Hepatocyte (in vitro differentiated cells): Measurements from ENCODE around the gene MLYCD. TPM values are rescaled to one million over a fixed set of nuclear protein-coding genes. Genes with fewer than 3 reads are reported as not detected.

Experiments
- DNase-seq: peaks from one replicate; pipeline ENCODE4 v3.0.0-alpha.2; 2016; ENCODE audit warnings: low spot score
- H2AFZ ChIP-seq: fragments of 200-600 bp; sonication (generic); 2 replicates; pipeline ENCODE4 v1.6.0; 2016; ENCODE audit warnings: antibody characterized with exemption, mild to moderate bottlenecking
- H3K27ac ChIP-seq: fragments of 200-600 bp; sonication (generic); 2 replicates; pipeline ENCODE4 v1.5.1; 2016; ENCODE audit warnings: mild to moderate bottlenecking
- H3K27me3 ChIP-seq: fragments of 200-600 bp; sonication (generic); 2 replicates; pipeline ENCODE4 v1.6.1; 2016
- H3K36me3 ChIP-seq: fragments of 200-600 bp; sonication (generic); replicated peaks from 2 replicates; pipeline ENCODE4 v1.5.1; 2016; ENCODE audit warnings: low read depth; ENCODE audit not compliant: insufficient read depth
- H3K4me1 ChIP-seq: fragments of 200-600 bp; sonication (generic); 2 replicates; pipeline ENCODE4 v1.5.1; 2016; ENCODE audit warnings: mild to moderate bottlenecking, moderate library complexity; ENCODE audit not compliant: insufficient read depth
- H3K4me2 ChIP-seq: fragments of 200-600 bp; sonication (generic); 2 replicates; pipeline ENCODE4 v1.6.0; 2016
- H3K4me3 ChIP-seq: fragments of 200-600 bp; sonication (generic); 2 replicates; pipeline ENCODE4 v1.5.1; 2016; ENCODE audit warnings: mild to moderate bottlenecking
- H3K79me2 ChIP-seq: fragments of 200-600 bp; sonication (generic); 2 replicates; pipeline ENCODE4 v1.6.0; 2017; ENCODE audit warnings: mild to moderate bottlenecking
- H3K9me2 ChIP-seq: fragments of 200-600 bp; sonication (generic); replicated peaks from 2 replicates; pipeline ENCODE4 v1.6.0; 2017; ENCODE audit warnings: mild to moderate bottlenecking; ENCODE audit not compliant: insufficient read depth
- H3K9me3 ChIP-seq: fragments of 200-600 bp; sonication (generic); 2 replicates; pipeline ENCODE4 v1.5.1; 2016; ENCODE audit warnings: low read depth, mild to moderate bottlenecking
- H4K20me1 ChIP-seq: fragments of 200-600 bp; sonication (generic); 2 replicates; pipeline ENCODE4 v1.6.0; 2016; ENCODE audit warnings: mild to moderate bottlenecking; ENCODE audit not compliant: insufficient read depth, poor library complexity, severe bottlenecking
- CTCF ChIP-seq: fragments of 200-600 bp; sonication (generic); IDR thresholded peaks from 2 replicates; pipeline ENCODE4 v1.5.1; 2016; ENCODE audit warnings: antibody characterized with exemption, mild to moderate bottlenecking; ENCODE audit not compliant: poor library complexity
- EZH2 ChIP-seq: fragments of 200-600 bp; sonication (generic); IDR thresholded peaks from 2 replicates; pipeline ENCODE4 v1.6.1; 2016; ENCODE audit warnings: antibody characterized with exemption, mild to moderate bottlenecking, borderline replicate concordance
- EZH2phosphoT487 ChIP-seq: fragments of 200-600 bp; sonication (generic); IDR thresholded peaks from one replicate; pipeline ENCODE4 v1.6.1; 2018; ENCODE audit warnings: antibody characterized with exemption, mild to moderate bottlenecking, low read depth, moderate library complexity; ENCODE audit not compliant: unreplicated experiment, severe bottlenecking
- WGBS: methylation state at CpG from one replicate; pipeline ENCODE4 v1.1.6; 2016; ENCODE audit warnings: low lambda C conversion rate; ENCODE audit errors: missing lambda C conversion rate; 5-methylcytosine and 5-hydroxymethylcytosine counted together
- polyA plus RNA-seq: library from polyadenylated mRNA; unstranded; fragments of >200 nt; fragmentation: Nextera tagmentation; extraction: Ambion mirVana; gene quantifications from 2 replicates; pipeline ENCODE4 v1.2.1, GENCODE V29; 2016
- total RNA-seq: library from RNA; depleted of rRNA; stranded (reverse); fragments of >200 nt; gene quantifications from 2 replicates; pipeline ENCODE4 v1.2.3, GENCODE V29; 2014

MLYCD gene
- total and polyA plus RNA-seq, 2 experiments from 2014 or later: 6.3 to 10.1 TPM

GRCh38 chr16:83903751-83904150 is 4.8 kb downstream of the MLYCD start:
- Histone ChIP-seq H3K27ac (no peak overlapping the region), H3K4me3 (no peak overlapping the region), H4K20me1 (peaks cover 35% of the 10 kb centered on the region), H3K9me3 (no peaks in the 10 kb centered on the region), H3K79me2 (peaks cover 69% of the 10 kb centered on the region), H3K4me2 (no peak overlapping the region), H3K36me3 (no peaks in the 10 kb centered on the region), H3K27me3 (no peaks in the 10 kb centered on the region), H3K9me2 (no peaks in the 10 kb centered on the region), H2AFZ (no peak overlapping the region), H3K4me1 (peaks cover 13% of the 10 kb centered on the region)
- peak; percentile 40 for DNase-seq
- no peak for TF ChIP-seq EZH2
- TF ChIP-seq EZH2phosphoT487: no peak
- TF ChIP-seq CTCF: no peak
- WGBS: 82% methylated on average over 10 of the region's 10 CpGs

GRCh38 chr16:83906683-83907082 is 7.8 kb downstream of the MLYCD start:
- H3K4me1 ChIP-seq: no peaks in the 10 kb centered on the region
- 52% methylated on average over 8 of the region's 8 CpGs for WGBS
- no peak overlapping the region for H3K27ac ChIP-seq
- no peaks in the 10 kb centered on the region for H3K36me3 ChIP-seq
- H4K20me1 ChIP-seq: peaks cover 29% of the 10 kb centered on the region
- no peaks in the 10 kb centered on the region for H3K27me3 ChIP-seq
- H3K4me3 ChIP-seq: no peak overlapping the region
- peak overlapping the region; percentile 44 for H3K4me2 ChIP-seq
- no peaks in the 10 kb centered on the region for H3K9me3 ChIP-seq
- no peak overlapping the region for H2AFZ ChIP-seq
- no peaks in the 10 kb centered on the region for H3K9me2 ChIP-seq
- peak; percentile 27 for DNase-seq
- peaks cover 47% of the 10 kb centered on the region for H3K79me2 ChIP-seq
- no peak for TF ChIP-seq CTCF
- no peak for TF ChIP-seq EZH2phosphoT487
- no peak for TF ChIP-seq EZH2

- H3K9me3 ChIP-seq: no peaks in the 10 kb centered on the region
- H3K79me2 ChIP-seq: peaks cover 42% of the 10 kb centered on the region
- no peak for TF ChIP-seq CTCF
- TF ChIP-seq EZH2phosphoT487: no peak
- no peak for TF ChIP-seq EZH2
- DNase-seq: no peak
- H3K4me1 ChIP-seq: no peaks in the 10 kb centered on the region
- H3K27me3 ChIP-seq: no peaks in the 10 kb centered on the region
- no peak overlapping the region for H3K4me3 ChIP-seq
- H4K20me1 ChIP-seq: peaks cover 29% of the 10 kb centered on the region
- no peak overlapping the region for H3K27ac ChIP-seq
- WGBS: 90% methylated on average over 8 of the region's 8 CpGs
- H2AFZ ChIP-seq: no peak overlapping the region
- no peaks in the 10 kb centered on the region for H3K36me3 ChIP-seq
- no peak overlapping the region for H3K4me2 ChIP-seq
- H3K9me2 ChIP-seq: no peaks in the 10 kb centered on the region
Observed at GRCh38 chr16:83907111-83907510, 8.2 kb downstream of the MLYCD start.

GRCh38 chr16:83907631-83908250 is 8.8 kb downstream of the MLYCD start:
- Histone ChIP-seq H3K4me3 (no peak overlapping the region), H3K36me3 (no peaks in the 10 kb centered on the region), H3K79me2 (peaks cover 36% of the 10 kb centered on the region), H3K27ac (no peak overlapping the region), H3K4me2 (no peak overlapping the region), H3K27me3 (no peaks in the 10 kb centered on the region), H3K9me3 (no peaks in the 10 kb centered on the region), H4K20me1 (peaks cover 24% of the 10 kb centered on the region), H3K9me2 (no peaks in the 10 kb centered on the region), H2AFZ (no peak overlapping the region), H3K4me1 (no peaks in the 10 kb centered on the region)
- no peak for DNase-seq
- WGBS: 90% methylated on average over 15 of the region's 15 CpGs
- TF ChIP-seq CTCF: no peak
- no peak for TF ChIP-seq EZH2phosphoT487
- TF ChIP-seq EZH2: no peak
